Ishikawa (cell line): Measurements from ENCODE around the gene NTPCR.

ENCODE experiments used
- CREB1 ChIP-seq: IDR thresholded peaks from 2 replicates; pipeline ENCODE4 v1.6.1; 2012; ENCODE audit warnings: low read depth
- TAF1 ChIP-seq: IDR thresholded peaks from 2 replicates; pipeline ENCODE4 v1.6.1; 2012; ENCODE audit warnings: low read depth, mild to moderate bottlenecking
- TCF12 ChIP-seq: IDR thresholded peaks from 2 replicates; pipeline ENCODE4 v1.6.1; 2012; ENCODE audit warnings: low read depth

GRCh38 chr1:232978091-232978634 is 27.8 kb downstream of the NTPCR start:
- TF ChIP-seq CREB1 (no peak), TAF1 (no peak), TCF12 (no peak)
